ENCODE measurements around the gene MAP3K3. TPM values are rescaled to one million over a fixed set of nuclear protein-coding genes. Genes with fewer than 3 reads are reported as not detected.

The MAP3K3 gene
- total and polyA plus RNA-seq, 9 of the 15 experiments (the other 6 are each of a cell fraction or from before 2014, with no cell fraction given): 0.69 to 16.5 (median 12.1) TPM

- TF ChIP-seq ELK1 (CRISPR knock-in tag; IDR thresholded peaks at IDR 0.05) (no peak), TARDBP (IDR thresholded peaks at IDR 0.05) (no peak), ZNF212 (CRISPR knock-in tag; IDR thresholded peaks at IDR 0.05) (no peak), NR2F6 (CRISPR knock-in tag; IDR thresholded peaks at IDR 0.05) (no peak), CBX5 (IDR thresholded peaks at IDR 0.05; ENCODE audit: borderline replicate concordance, low read depth) (no peak), SETDB1 (IDR thresholded peaks at IDR 0.05; ENCODE audit: low read length) (no peak), ELF4 (CRISPR knock-in tag; IDR thresholded peaks at IDR 0.05) (no peak), BRD9 (IDR thresholded peaks at IDR 0.05; ENCODE audit: low read depth, partially characterized antibody) (no peak), THRB (CRISPR knock-in tag; conservative IDR thresholded peaks at IDR 0.05) (no peak), ZC3H4 (CRISPR knock-in tag; IDR thresholded peaks at IDR 0.05; ENCODE audit: borderline replicate concordance) (no peak), RREB1 (CRISPR knock-in tag; IDR thresholded peaks at IDR 0.05) (no peak), ZNF75A (CRISPR knock-in tag; IDR thresholded peaks at IDR 0.05) (no peak), NR2C2 (CRISPR knock-in tag; IDR thresholded peaks at IDR 0.05) (no peak), NR2C2 (tag; IDR thresholded peaks at IDR 0.05) (no peak; the same call in 1 of the 2 replicates), TCFL5 (CRISPR knock-in tag; conservative IDR thresholded peaks at IDR 0.05) (no peak), ZNF12 (CRISPR knock-in tag; IDR thresholded peaks at IDR 0.05) (no peak), ETV5 (CRISPR knock-in tag; IDR thresholded peaks at IDR 0.05; ENCODE audit: low read depth) (no peak)
Measured at GRCh38 chr17:63622574-63623390, 565 bp downstream of the MAP3K3 start (continued).
